ES-I3 (cell line): Measurements from ENCODE around the gene CRYGA.

Source experiments
- H3K36me3 ChIP-seq: 2 replicates; pipeline ENCODE4 v1.6.1; 2013; ENCODE audit warnings: mild to moderate bottlenecking, low read length, control low read depth, moderate library complexity; ENCODE audit not compliant: insufficient read depth
- H3K4me1 ChIP-seq: 2 replicates; pipeline ENCODE4 v1.6.1; 2013; ENCODE audit warnings: mild to moderate bottlenecking, control low read depth, low read length; ENCODE audit not compliant: insufficient read depth
- H3K9ac ChIP-seq: 2 replicates; pipeline ENCODE4 v1.6.1; 2013; ENCODE audit warnings: low read depth, mild to moderate bottlenecking, low read length, moderate library complexity
- H3K9me3 ChIP-seq: 2 replicates; pipeline ENCODE4 v1.6.1; 2013; ENCODE audit warnings: mild to moderate bottlenecking, low read length, moderate library complexity; ENCODE audit not compliant: control insufficient read depth, insufficient read depth

The CRYGA gene

DNA sequence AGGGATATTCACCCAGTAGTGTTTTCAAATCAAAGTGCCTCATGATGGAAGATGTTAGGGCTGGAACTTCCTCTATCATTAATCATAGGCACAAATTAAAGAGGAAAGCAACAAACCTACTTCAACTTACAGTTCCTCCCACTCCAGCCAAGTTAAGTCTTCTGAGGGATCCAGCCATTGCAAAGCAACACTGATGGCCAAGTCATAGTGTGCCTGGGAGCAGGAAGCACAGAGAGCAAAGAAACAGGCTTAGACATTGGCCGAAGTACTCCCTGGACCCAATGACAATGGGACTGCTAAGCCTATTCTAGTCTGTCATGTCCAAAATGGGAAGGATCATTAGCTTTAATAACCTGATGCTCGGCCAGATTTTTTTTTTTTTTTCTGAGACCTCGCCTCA is 19.4 kb upstream of the CRYGA start:
- Histone ChIP-seq H3K9me3 (no peaks in the 10 kb centered on the region), H3K9ac (no peak overlapping the region), H3K36me3 (no peaks in the 10 kb centered on the region), H3K4me1 (peaks cover 25% of the 10 kb centered on the region; the same call in 1 of the 2 replicates)

DNA sequence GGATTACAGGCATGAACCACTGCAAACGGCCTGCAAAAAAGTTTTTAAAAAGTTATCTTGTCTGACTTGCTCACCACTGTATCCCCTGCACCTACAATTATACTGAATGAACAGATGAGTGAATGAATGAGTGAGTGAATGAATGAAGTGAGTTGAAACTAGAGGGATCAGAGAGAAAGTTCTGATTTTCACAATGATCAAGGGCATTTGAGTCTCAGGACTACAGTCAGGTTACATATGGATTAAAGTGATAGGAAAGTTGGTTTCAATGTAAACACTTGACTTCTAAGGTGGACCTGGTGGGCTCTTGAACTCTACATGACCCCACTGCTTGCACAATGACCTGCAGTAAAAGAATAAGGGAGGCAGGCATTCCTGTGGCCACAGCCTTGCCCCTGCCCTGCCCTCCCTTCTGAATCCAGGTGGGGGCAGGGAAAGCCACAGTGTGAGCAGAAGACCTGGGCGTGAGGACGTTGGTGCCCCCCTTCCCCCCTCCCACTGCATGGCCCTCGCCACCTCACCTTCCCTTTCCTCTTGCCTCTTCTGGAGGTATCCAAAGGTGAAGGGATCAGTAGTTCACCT is 15.7 kb upstream of the CRYGA start:
- 0 out of 2 replicates have a peak, but pooled peaks cover 3% of the 10 kb centered on the region for H3K4me1 ChIP-seq
- no peaks in the 10 kb centered on the region for H3K9me3 ChIP-seq
- H3K9ac ChIP-seq: no peak overlapping the region
- no peaks in the 10 kb centered on the region for H3K36me3 ChIP-seq

DNA sequence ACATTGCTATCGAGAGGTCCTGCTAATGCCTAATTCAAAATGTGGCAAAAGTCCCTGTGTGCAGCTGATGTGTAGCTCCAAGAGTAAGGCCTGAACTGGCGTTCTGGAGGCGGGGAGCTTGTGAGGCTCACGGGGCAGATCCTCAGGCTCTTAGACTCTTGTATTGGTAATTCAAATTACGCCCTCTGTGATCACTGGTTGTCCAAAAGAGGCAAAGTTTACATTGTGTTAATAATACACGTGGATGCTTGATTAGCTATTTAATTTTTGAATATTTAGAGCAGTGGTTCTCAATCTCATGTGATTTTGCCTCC is 12.4 kb upstream of the CRYGA start:
- no peak overlapping the region for H3K9ac ChIP-seq
- H3K36me3 ChIP-seq: no peaks in the 10 kb centered on the region
- no peaks in the 10 kb centered on the region for H3K9me3 ChIP-seq
- 0 out of 2 replicates have a peak, but pooled peaks cover 3% of the 10 kb centered on the region for H3K4me1 ChIP-seq

- no peak overlapping the region for H3K9ac ChIP-seq
Measured at GRCh38 chr2:208175069-208175839, 11.9 kb upstream of the CRYGA start.

DNA sequence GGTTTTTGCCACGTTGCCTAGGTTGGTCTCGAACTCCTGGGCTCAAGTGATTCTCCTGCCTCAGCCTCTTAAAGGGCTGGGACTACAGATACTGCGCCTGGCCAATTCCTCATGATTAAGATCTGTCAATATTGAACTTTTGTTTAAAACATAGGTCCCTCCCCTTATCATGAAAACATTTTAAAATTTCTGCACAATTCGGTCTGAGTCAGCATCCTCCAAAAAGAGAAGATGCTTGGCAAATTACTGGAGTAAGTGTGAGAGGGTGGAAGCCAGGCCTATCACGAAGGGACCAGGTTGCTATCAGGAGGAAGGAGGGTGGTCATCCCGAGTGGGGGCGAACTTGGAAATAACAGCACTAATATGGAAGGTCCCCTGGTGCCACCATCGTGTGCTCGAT is 10.8 kb upstream of the CRYGA start:
- Histone ChIP-seq H3K36me3 (no peaks in the 10 kb centered on the region), H3K9ac (no peak overlapping the region), H3K4me1 (no peaks in the 10 kb centered on the region), H3K9me3 (no peaks in the 10 kb centered on the region)

More at GRCh38 chr2:208175069-208175839, 11.9 kb upstream of the CRYGA start:
- 0 out of 2 replicates have a peak, but pooled peaks cover 3% of the 10 kb centered on the region for H3K4me1 ChIP-seq
- H3K9me3 ChIP-seq: no peaks in the 10 kb centered on the region
- no peaks in the 10 kb centered on the region for H3K36me3 ChIP-seq

- no peaks in the 10 kb centered on the region for H3K9me3 ChIP-seq
- H3K9ac ChIP-seq: no peak overlapping the region
- no peaks in the 10 kb centered on the region for H3K4me1 ChIP-seq
- H3K36me3 ChIP-seq: no peaks in the 10 kb centered on the region
Measured at GRCh38 chr2:208172125-208172524, 8.7 kb upstream of the CRYGA start.

DNA sequence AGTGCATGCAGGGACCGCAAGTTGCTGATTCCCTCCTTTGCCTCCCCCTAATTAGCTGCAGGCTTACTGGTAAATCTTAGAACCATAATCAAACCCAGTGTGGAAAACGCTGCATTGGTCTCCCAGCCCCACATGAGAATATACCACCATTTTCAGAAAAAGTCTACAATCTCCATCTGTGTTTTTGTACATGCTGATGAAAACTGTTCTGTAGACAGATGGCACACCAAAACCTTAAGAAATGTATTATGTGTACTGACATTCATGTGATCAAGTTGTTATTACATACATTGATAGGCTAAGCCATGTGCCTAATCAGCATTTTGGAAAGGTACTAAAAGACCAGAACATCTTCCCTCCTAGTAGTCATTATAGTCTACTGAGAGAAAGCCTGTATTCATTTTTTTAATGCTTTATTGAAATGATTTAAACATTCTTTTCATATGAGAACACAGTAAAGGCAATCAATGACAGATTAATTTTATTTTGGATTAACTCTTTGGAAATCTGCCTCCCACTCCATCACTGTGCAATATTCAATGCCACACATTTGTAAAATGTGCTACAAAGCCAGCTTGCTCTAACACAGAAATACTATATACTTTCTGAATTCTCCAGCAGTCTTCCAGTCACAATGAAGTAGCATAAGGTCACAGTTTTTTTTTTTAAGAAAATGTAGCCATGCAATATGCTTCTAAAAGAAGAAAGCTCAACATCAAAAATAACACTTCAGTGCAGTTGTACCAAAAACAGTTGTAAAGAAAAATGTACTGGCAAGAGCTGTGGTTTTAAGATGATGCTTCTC is 1.8 kb upstream of the CRYGA start:
- Histone ChIP-seq H3K4me1 (no peaks in the 10 kb centered on the region), H3K9ac (no peak overlapping the region), H3K9me3 (no peaks in the 10 kb centered on the region), H3K36me3 (no peaks in the 10 kb centered on the region)

- Histone ChIP-seq H3K36me3 (no peaks in the 10 kb centered on the region), H3K4me1 (no peaks in the 10 kb centered on the region), H3K9me3 (no peaks in the 10 kb centered on the region), H3K9ac (no peak overlapping the region)
Measured at GRCh38 chr2:208156439-208156838, 7.0 kb downstream of the CRYGA start.

DNA sequence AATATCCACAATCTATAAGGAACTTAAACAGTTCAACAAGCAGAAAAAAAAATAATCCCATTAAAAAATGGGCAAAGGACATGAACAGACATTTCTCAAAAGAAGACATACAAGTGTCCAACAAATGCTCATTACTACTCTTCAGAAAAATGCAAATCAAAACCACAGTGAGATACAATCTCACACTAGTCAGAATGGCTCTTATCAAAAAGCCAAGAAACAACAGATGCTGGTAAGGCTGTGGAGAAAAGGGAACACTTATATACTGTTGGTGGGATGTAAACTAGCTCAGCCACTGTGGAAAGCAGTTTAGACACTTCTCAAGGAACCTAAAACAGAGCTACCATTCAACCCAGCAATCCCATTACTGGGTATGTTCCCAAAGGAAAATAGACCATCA is 10.2 kb downstream of the CRYGA start:
- Histone ChIP-seq H3K9ac (no peak overlapping the region), H3K9me3 (no peaks in the 10 kb centered on the region), H3K36me3 (no peaks in the 10 kb centered on the region), H3K4me1 (no peaks in the 10 kb centered on the region)

DNA sequence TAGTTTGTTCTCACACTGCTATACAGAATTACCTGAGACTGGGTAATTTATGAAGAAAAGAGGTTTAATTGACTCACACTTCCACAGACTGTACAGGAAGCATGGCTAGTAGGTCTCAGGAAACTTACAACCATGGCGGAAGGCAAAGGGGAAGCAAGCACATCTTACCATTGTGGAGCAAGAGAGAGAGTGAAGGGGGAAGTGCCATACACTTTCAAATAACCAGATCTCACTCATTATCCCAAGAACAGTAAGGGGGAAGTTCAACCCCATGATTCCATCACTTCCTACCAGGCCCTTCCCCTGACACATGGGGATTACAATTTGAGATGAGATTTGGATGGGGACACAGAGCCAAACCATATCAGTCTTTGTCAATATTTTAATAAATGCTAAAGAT is 12.4 kb downstream of the CRYGA start:
- H3K4me1 ChIP-seq: no peaks in the 10 kb centered on the region
- H3K9ac ChIP-seq: no peak overlapping the region
- H3K36me3 ChIP-seq: no peaks in the 10 kb centered on the region
- H3K9me3 ChIP-seq: no peaks in the 10 kb centered on the region

DNA sequence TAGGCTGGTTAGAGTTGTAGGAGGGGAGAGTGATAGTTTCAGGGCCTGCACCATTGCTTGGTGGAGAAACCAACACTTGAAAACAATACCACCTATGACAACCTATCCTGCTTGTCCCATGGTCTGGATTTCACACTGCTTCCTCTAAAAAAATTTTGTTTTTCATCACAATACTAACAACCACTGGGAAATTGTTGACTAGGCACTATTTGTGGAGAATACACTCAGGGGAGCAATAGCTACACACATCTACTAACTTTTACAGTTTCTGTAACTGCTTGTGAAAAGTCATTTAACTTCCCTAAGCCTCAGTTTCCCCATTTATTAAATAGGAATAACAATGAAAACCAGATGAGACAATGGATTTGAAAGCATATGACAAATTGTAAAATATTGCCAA is 13.3 kb downstream of the CRYGA start:
- Histone ChIP-seq H3K9ac (no peak overlapping the region), H3K9me3 (no peaks in the 10 kb centered on the region), H3K4me1 (no peaks in the 10 kb centered on the region), H3K36me3 (no peaks in the 10 kb centered on the region)

GRCh38 chr2:208148803-208149202 is 14.6 kb downstream of the CRYGA start:
- Histone ChIP-seq H3K9ac (no peak overlapping the region), H3K36me3 (no peaks in the 10 kb centered on the region), H3K9me3 (no peaks in the 10 kb centered on the region), H3K4me1 (no peaks in the 10 kb centered on the region)

GRCh38 chr2:208147759-208148158 is 15.6 kb downstream of the CRYGA start:
- Histone ChIP-seq H3K9me3 (no peaks in the 10 kb centered on the region), H3K4me1 (peaks cover 4% of the 10 kb centered on the region), H3K36me3 (no peaks in the 10 kb centered on the region), H3K9ac (no peak overlapping the region)

DNA sequence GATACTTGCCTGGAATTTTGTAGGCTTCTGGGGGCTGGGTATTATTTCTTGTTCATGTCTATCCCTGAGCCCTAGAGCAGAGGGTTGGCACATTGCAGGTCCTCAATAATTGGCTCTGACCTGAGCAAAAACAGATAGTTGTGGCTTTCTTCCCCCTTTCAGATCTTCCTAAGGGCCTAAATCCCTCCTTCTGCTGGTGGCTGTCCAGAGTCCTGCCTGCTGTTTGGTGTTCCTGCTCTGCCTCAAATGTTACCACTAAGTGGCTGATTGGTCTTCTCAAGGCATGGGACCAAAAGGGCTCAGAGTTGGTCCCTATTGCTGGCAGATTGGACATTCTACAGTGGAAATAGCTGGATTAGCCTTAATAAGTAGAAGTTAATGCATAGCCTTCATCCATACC is 16.4 kb downstream of the CRYGA start:
- no peaks in the 10 kb centered on the region for H3K9me3 ChIP-seq
- peaks cover 12% of the 10 kb centered on the region for H3K4me1 ChIP-seq

DNA sequence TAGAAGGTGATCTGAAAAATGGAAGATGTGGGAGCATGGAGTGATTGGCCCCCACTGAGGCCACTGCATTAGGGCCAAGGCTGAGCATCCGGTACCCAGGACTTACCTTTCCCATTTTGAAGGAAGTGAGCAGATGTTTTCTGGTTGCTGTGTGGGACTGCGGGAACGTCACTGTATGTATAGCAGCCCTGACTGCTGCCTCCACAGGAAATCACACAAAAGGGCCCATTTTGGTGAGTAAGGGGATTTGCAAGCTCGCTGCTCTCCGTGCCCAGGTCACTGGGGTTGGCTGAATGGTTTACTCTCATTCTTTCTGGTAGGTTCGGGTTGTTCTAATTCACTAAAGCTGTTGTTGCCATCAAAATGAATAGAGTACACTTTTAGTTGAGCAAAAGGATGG is 17.4 kb downstream of the CRYGA start, which contains the start of gene CRYGB:
TSS of gene CRYGB (minus strand) at position 153 of the 400 bp plus-strand sequence. CDS start at position 115, 38 bp downstream.
- H3K9me3 ChIP-seq: no peaks in the 10 kb centered on the region
- no peaks in the 10 kb centered on the region for H3K36me3 ChIP-seq
- peaks cover 12% of the 10 kb centered on the region for H3K4me1 ChIP-seq
- no peak within 1 kb of the TSS for H3K9ac ChIP-seq

More for the DNA sequence above, 16.4 kb downstream of the CRYGA start:
- no peak overlapping the region for H3K9ac ChIP-seq
- H3K36me3 ChIP-seq: no peaks in the 10 kb centered on the region
